ENCODE measurements around the gene DDX19B. TPM values are rescaled to one million over a fixed set of nuclear protein-coding genes. Genes with fewer than 3 reads are reported as not detected.
"Not testable (repeated sequence)": the region's sequence is repeated elsewhere in the genome, so short reads cannot be mapped to it uniquely, and the experiment has no call there.

The DDX19B gene
- total RNA-seq = 29.4 and 30.4 TPM in 2 replicates

- Mint-ChIP-seq H3K36me3 (ENCODE audit: low read depth) (peaks cover 30% of the 10 kb centered on the region), H3K9me3 (no peaks in the 10 kb centered on the region), H3K4me1 (peaks cover 18% of the 10 kb centered on the region), H3K27ac (peak within 1 kb of the TSS; percentile 93), H3K27me3 (no peaks in the 10 kb centered on the region), H3K4me3 (peak within 1 kb of the TSS; percentile 94)
- DNase-seq = peak; percentile 92
- intact Hi-C loops (cut with micrococcal nuclease) = loop anchor here (1.0 kb wide), 2 partner anchors 10 to 47 kb away; partner anchors contain the start of genes AARS1 and DDX19A
Observed at GRCh38 chr16:70298988-70299938, at the start of gene DDX19B. DDX19B (plus strand) TSS chr16:70299186; CDS start chr16:70299298, 112 bp downstream.

GRCh38 chr16:70249697-70250096 is 49.3 kb upstream of the DDX19B start:
- Mint-ChIP-seq H3K4me1 (peaks cover 18% of the 10 kb centered on the region), H3K36me3 (ENCODE audit: low read depth) (peaks cover 40% of the 10 kb centered on the region), H3K4me3 (peak overlapping the region; percentile 76)
- H3K9me3 Mint-ChIP-seq, DNase-seq, H3K27me3 Mint-ChIP-seq, H3K27ac Mint-ChIP-seq: not testable (repeated sequence)
- intact Hi-C loops (cut with micrococcal nuclease) = loop anchor here (5.0 to 10.0 kb wide), 2 partner anchors 38 to 275 kb away; partner anchors contain the start of genes AARS1, COG4 and SF3B3

- H3K36me3 Mint-ChIP-seq (ENCODE audit: low read depth) = peaks cover 49% of the 10 kb centered on the region
- H3K27ac Mint-ChIP-seq = peak overlapping the region; percentile 84
- peak overlapping the region; percentile 84 for H3K4me3 Mint-ChIP-seq
- intact Hi-C loops (cut with micrococcal nuclease) = loop anchor here (5.0 to 10.0 kb wide), 2 partner anchors 36 to 274 kb away; partner anchors contain the start of genes AARS1, COG4 and SF3B3
- peaks cover 18% of the 10 kb centered on the region for H3K4me1 Mint-ChIP-seq
- no peaks in the 10 kb centered on the region for H3K9me3 Mint-ChIP-seq
- peak; percentile 80 for DNase-seq
- no peaks in the 10 kb centered on the region for H3K27me3 Mint-ChIP-seq
Observed at GRCh38 chr16:70250748-70251628, 48.0 kb upstream of the DDX19B start.

GRCh38 chr16:70251629-70252354 is 47.2 kb upstream of the DDX19B start, which contains the start of gene EXOSC6:
EXOSC6 (minus strand) TSS chr16:70251940; CDS start chr16:70251900, 40 bp downstream.
- H3K4me3 Mint-ChIP-seq = peak within 1 kb of the TSS; percentile 91

GRCh38 chr16:70252355-70252988 is 46.5 kb upstream of the DDX19B start:
- peaks cover 14% of the 10 kb centered on the region for H3K4me1 Mint-ChIP-seq
- no peaks in the 10 kb centered on the region for H3K9me3 Mint-ChIP-seq
- peak; percentile 73 for DNase-seq
- no peaks in the 10 kb centered on the region for H3K27me3 Mint-ChIP-seq
- intact Hi-C loops (cut with micrococcal nuclease) = loop anchor here (2.0 to 10.0 kb wide), 3 partner anchors 35 to 272 kb away; partner anchors contain the start of genes AARS1, COG4, PDPR and SF3B3
- peak overlapping the region; percentile 96 for H3K27ac Mint-ChIP-seq
- peaks cover 56% of the 10 kb centered on the region for H3K36me3 Mint-ChIP-seq (ENCODE audit: low read depth)
- H3K4me3 Mint-ChIP-seq = no peak overlapping the region

More at GRCh38 chr16:70251629-70252354, 47.2 kb upstream of the DDX19B start, which contains the start of gene EXOSC6:
- H3K27me3 Mint-ChIP-seq = no peaks in the 10 kb centered on the region
- H3K4me1 Mint-ChIP-seq = peaks cover 15% of the 10 kb centered on the region
- peak within 1 kb of the TSS; percentile 96 for H3K27ac Mint-ChIP-seq
- peak; percentile 98 for DNase-seq
- peaks cover 53% of the 10 kb centered on the region for H3K36me3 Mint-ChIP-seq (ENCODE audit: low read depth)
- intact Hi-C loops (cut with micrococcal nuclease) = loop anchor here (2.0 to 10.0 kb wide), 3 partner anchors 36 to 273 kb away; partner anchors contain the start of genes AARS1, COG4, PDPR and SF3B3
- no peaks in the 10 kb centered on the region for H3K9me3 Mint-ChIP-seq

GRCh38 chr16:70253291-70254106 is 45.5 kb upstream of the DDX19B start:
- peak; percentile 83 for DNase-seq
- Mint-ChIP-seq H3K4me3 (no peak overlapping the region), H3K27ac (peak overlapping the region; percentile 51), H3K27me3 (no peaks in the 10 kb centered on the region), H3K4me1 (peaks cover 10% of the 10 kb centered on the region), H3K9me3 (no peaks in the 10 kb centered on the region), H3K36me3 (ENCODE audit: low read depth) (peaks cover 63% of the 10 kb centered on the region)
- intact Hi-C loops (cut with micrococcal nuclease) = loop anchor here (2.0 to 10.0 kb wide), 3 partner anchors 34 to 271 kb away; partner anchors contain the start of genes AARS1, COG4, PDPR and SF3B3

GRCh38 chr16:70254180-70254964 is 44.6 kb upstream of the DDX19B start:
- Mint-ChIP-seq H3K9me3 (no peaks in the 10 kb centered on the region), H3K27me3 (no peaks in the 10 kb centered on the region), H3K4me3 (no peak overlapping the region), H3K27ac (no peak overlapping the region), H3K36me3 (ENCODE audit: low read depth) (peaks cover 67% of the 10 kb centered on the region), H3K4me1 (peaks cover 7% of the 10 kb centered on the region)
- intact Hi-C loops (cut with micrococcal nuclease) = loop anchor here (5.0 to 10.0 kb wide), 2 partner anchors 33 to 270 kb away; partner anchors contain the start of genes AARS1, COG4 and SF3B3
- peak; percentile 51 for DNase-seq

GRCh38 chr16:70254965-70255286 is 44.1 kb upstream of the DDX19B start:
- Mint-ChIP-seq H3K36me3 (ENCODE audit: low read depth) (peaks cover 66% of the 10 kb centered on the region), H3K4me3 (no peak overlapping the region), H3K27me3 (no peaks in the 10 kb centered on the region), H3K4me1 (peaks cover 5% of the 10 kb centered on the region), H3K9me3 (no peaks in the 10 kb centered on the region), H3K27ac (no peak overlapping the region)
- peak; percentile 58 for DNase-seq
- intact Hi-C loops (cut with micrococcal nuclease) = loop anchor here (5.0 to 10.0 kb wide), 2 partner anchors 32 to 270 kb away; partner anchors contain the start of genes AARS1, COG4 and SF3B3

GRCh38 chr16:70255574-70255973 is 43.4 kb upstream of the DDX19B start:
- no peaks in the 10 kb centered on the region for H3K9me3 Mint-ChIP-seq
- no peak for DNase-seq
- peaks cover 67% of the 10 kb centered on the region for H3K36me3 Mint-ChIP-seq (ENCODE audit: low read depth)
- H3K4me3 Mint-ChIP-seq = no peak overlapping the region
- intact Hi-C loops (cut with micrococcal nuclease) = loop anchor here (10.0 kb wide), 1 partner anchor 269 kb away; the partner anchor contains the start of genes COG4 and SF3B3
- no peaks in the 10 kb centered on the region for H3K27me3 Mint-ChIP-seq
- H3K4me1 Mint-ChIP-seq = peaks cover 1% of the 10 kb centered on the region
- H3K27ac Mint-ChIP-seq = no peak overlapping the region

- no peaks in the 10 kb centered on the region for H3K27me3 Mint-ChIP-seq
- H3K36me3 Mint-ChIP-seq (ENCODE audit: low read depth) = peaks cover 67% of the 10 kb centered on the region
- H3K9me3 Mint-ChIP-seq = no peaks in the 10 kb centered on the region
- DNase-seq = no peak
- no peaks in the 10 kb centered on the region for H3K4me1 Mint-ChIP-seq
- H3K4me3 Mint-ChIP-seq = no peak overlapping the region
- no peak overlapping the region for H3K27ac Mint-ChIP-seq
- intact Hi-C loops (cut with micrococcal nuclease) = loop anchor here (10.0 kb wide), 1 partner anchor 267 kb away; the partner anchor contains the start of genes COG4 and SF3B3
Observed at GRCh38 chr16:70257391-70257790, 41.6 kb upstream of the DDX19B start.

- Mint-ChIP-seq H3K27me3 (no peaks in the 10 kb centered on the region), H3K36me3 (ENCODE audit: low read depth) (peaks cover 65% of the 10 kb centered on the region), H3K4me3 (no peak overlapping the region), H3K27ac (no peak overlapping the region), H3K4me1 (no peaks in the 10 kb centered on the region), H3K9me3 (no peaks in the 10 kb centered on the region)
- intact Hi-C loops (cut with micrococcal nuclease) = loop anchor here (10.0 kb wide), 1 partner anchor 267 kb away; the partner anchor contains the start of genes COG4 and SF3B3
- DNase-seq = no peak
Observed at GRCh38 chr16:70258065-70258464, 40.9 kb upstream of the DDX19B start.
